ENCODE measurements around the gene PICK1. TPM values are rescaled to one million over a fixed set of nuclear protein-coding genes. Genes with fewer than 3 reads are reported as not detected.

PICK1 gene
- total and polyA plus RNA-seq, 10 of the 15 experiments (the other 5 are each of a cell fraction or from before 2014, with no cell fraction given): 0.07 to 19.2 (median 10.9) TPM

GRCh38 chr22:38071421-38072321, 14.5 kb downstream of the PICK1 start (continued):
- TF ChIP-seq MAX (IDR thresholded peaks at IDR 0.05; ENCODE audit: low read depth, low read length) (no peak), SIX5 (IDR thresholded peaks at IDR 0.05; ENCODE audit: low read depth, low read length, severe bottlenecking) (no peak), NRF1 (conservative IDR thresholded peaks at IDR 0.05; ENCODE audit: low read depth, low read length) (no peak), RUNX3 (IDR thresholded peaks at IDR 0.05; ENCODE audit: low read length) (no peak), ASH2L (IDR thresholded peaks at IDR 0.05; ENCODE audit: borderline replicate concordance, low read depth) (no peak), ATF2 (IDR thresholded peaks at IDR 0.05; ENCODE audit: low read length) (no peak), FOS (IDR thresholded peaks at IDR 0.05; ENCODE audit: borderline replicate concordance, extremely low read depth, insufficient read length) (no peak)

GRCh38 chr22:38072322-38073149, 15.3 kb downstream of the PICK1 start:
- H3K4me3 ChIP-seq: no peak overlapping the region

More at GRCh38 chr22:38072322-38073149, 15.3 kb downstream of the PICK1 start:
- Histone ChIP-seq H3K27ac (ENCODE audit: control insufficient read depth, insufficient read depth) (no peak overlapping the region), H2AFZ (ENCODE audit: control insufficient read depth, low read depth, low read length) (no peak overlapping the region), H3K4me2 (ENCODE audit: control insufficient read depth, insufficient read depth) (no peak overlapping the region), H4K20me1 (ENCODE audit: control insufficient read depth, insufficient read depth) (no peaks in the 10 kb centered on the region), H3K36me3 (ENCODE audit: control insufficient read depth in 2 of 2, insufficient read depth in 2 of 2, low read length in 1 of 2) (no peaks in the 10 kb centered on the region; a peak in 2 of 4 replicates), H3K9me3 (replicated peaks; ENCODE audit: control insufficient read depth, insufficient read depth, low read length) (no peaks in the 10 kb centered on the region), H3K79me2 (ENCODE audit: control insufficient read depth, insufficient read depth, low read length) (no peaks in the 10 kb centered on the region), H3K27me3 (replicated peaks in 1 of 2; ENCODE audit: control insufficient read depth in 2 of 2, insufficient read depth in 2 of 2, low read length in 1 of 2) (no peaks in the 10 kb centered on the region), H3K9ac (ENCODE audit: control insufficient read depth, insufficient read depth, low read length) (no peak overlapping the region), H3K4me1 (ENCODE audit: control insufficient read depth, insufficient read depth, low read length) (no peaks in the 10 kb centered on the region)
- SMC1A ChIA-PET (ENCODE audit: uncharacterized antibody, unreplicated experiment): interaction anchor here (1.0 kb wide), 1 partner anchor 233 kb away, joined by 4 read pairs; no protein-coding TSS in a partner anchor
- no TSS peak for BruUV-seq (replicated peaks)
- CTCF ChIA-PET: interaction anchor here (1.9 kb wide), 1 partner anchor 20 kb away, joined by 4 read pairs; no protein-coding TSS in a partner anchor
- in situ Hi-C loops (cut with MboI): no loop called here
- no peak for DNase-seq (ENCODE audit: low read depth, low spot score)
- no peak for FAIRE-seq
- no peak for ATAC-seq
- RAD21 ChIA-PET (ENCODE audit: unreplicated experiment): interaction anchor here (1.4 kb wide), 1 partner anchor 20 kb away, joined by 4 read pairs; no protein-coding TSS in a partner anchor
- TF ChIP-seq IRF3 (IDR thresholded peaks at IDR 0.05): no peak
- TF ChIP-seq SMAD1 (IDR thresholded peaks at IDR 0.05; ENCODE audit: low read depth, partially characterized antibody): no peak
- no peak for TF ChIP-seq SIX5 (IDR thresholded peaks at IDR 0.05; ENCODE audit: low read depth, low read length, severe bottlenecking)
- TF ChIP-seq WRNIP1 (IDR thresholded peaks at IDR 0.05; ENCODE audit: borderline replicate concordance, low read depth, low read length): no peak
- TF ChIP-seq GATAD2B (conservative IDR thresholded peaks at IDR 0.05; ENCODE audit: low read depth): no peak
- POLR2A ChIA-PET: no interaction called here
- 93% methylated on average over 25 of the region's 25 CpGs for WGBS (ENCODE audit: insufficient coverage, insufficient replicate concordance, low lambda C conversion rate, missing lambda C conversion rate)
- intact Hi-C loops (cut with micrococcal nuclease; ENCODE audit: unreplicated experiment): no loop called here
